Gastroesophageal sphincter (tissue), 3 donors: ENCODE measurements around the gene RASL10A.

Experiments
- POLR2AphosphoS5 ChIP-seq: sonication (generic); formaldehyde crosslinking; IDR thresholded peaks from one replicate; pipeline ENCODE4 v1.6.1; 2017; ENCODE audit warnings: antibody characterized with exemption
- TF ChIP-seq, protein P1 (sequence below), 4 experiments: fragments of 200-600 bp in 2 of 4; fragments of 450-650 bp in 2 of 4; sonication (generic) in 1 of 4; IDR thresholded peaks; one replicate each; pipeline ENCODE4 v1.5.1; 2017 to 2019; ENCODE audit warnings: antibody characterized with exemption in 4 of 4, mild to moderate bottlenecking in 2 of 4, moderate library complexity in 2 of 4

GRCh38 chr22:29342177-29342576 is 26.7 kb upstream of the RASL10A start:
- TF ChIP-seq, protein P1, sequence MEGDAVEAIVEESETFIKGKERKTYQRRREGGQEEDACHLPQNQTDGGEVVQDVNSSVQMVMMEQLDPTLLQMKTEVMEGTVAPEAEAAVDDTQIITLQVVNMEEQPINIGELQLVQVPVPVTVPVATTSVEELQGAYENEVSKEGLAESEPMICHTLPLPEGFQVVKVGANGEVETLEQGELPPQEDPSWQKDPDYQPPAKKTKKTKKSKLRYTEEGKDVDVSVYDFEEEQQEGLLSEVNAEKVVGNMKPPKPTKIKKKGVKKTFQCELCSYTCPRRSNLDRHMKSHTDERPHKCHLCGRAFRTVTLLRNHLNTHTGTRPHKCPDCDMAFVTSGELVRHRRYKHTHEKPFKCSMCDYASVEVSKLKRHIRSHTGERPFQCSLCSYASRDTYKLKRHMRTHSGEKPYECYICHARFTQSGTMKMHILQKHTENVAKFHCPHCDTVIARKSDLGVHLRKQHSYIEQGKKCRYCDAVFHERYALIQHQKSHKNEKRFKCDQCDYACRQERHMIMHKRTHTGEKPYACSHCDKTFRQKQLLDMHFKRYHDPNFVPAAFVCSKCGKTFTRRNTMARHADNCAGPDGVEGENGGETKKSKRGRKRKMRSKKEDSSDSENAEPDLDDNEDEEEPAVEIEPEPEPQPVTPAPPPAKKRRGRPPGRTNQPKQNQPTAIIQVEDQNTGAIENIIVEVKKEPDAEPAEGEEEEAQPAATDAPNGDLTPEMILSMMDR (IDR thresholded peaks at IDR 0.05), result no peak
- TF ChIP-seq POLR2AphosphoS5, result no peak
